ENCODE results near the gene C2orf74. TPM values are rescaled to one million over a fixed set of nuclear protein-coding genes. Genes with fewer than 3 reads are reported as not detected.

Gene C2orf74
- total and polyA plus RNA-seq, 9 of the 15 experiments (the other 6 are each of a cell fraction or from before 2014, with no cell fraction given) = not detected

GRCh38 chr2:61134141-61134540, 27.8 kb upstream of the C2orf74 start:
- 28% methylated on average over 4 of the region's 4 CpGs for WGBS (ENCODE audit: insufficient coverage, low coverage, missing lambda C conversion rate)
- no TSS peak for BruUV-seq (replicated peaks)

More at GRCh38 chr2:61134141-61134540, 27.8 kb upstream of the C2orf74 start:
- intact Hi-C loops (cut with micrococcal nuclease) (loop anchor here (10.0 kb wide), 2 partner anchors 341 to 771 kb away; partner anchors contain the start of genes COMMD1 and USP34), in situ Hi-C loops (cut with MboI) (no loop called here)
- POLR2A ChIA-PET = no interaction called here
- no peak for DNase-seq (ENCODE audit: extremely low read depth in 1 of 4, low spot score in 3 of 4)
- Histone ChIP-seq H3K9me1 (ENCODE audit: control insufficient read depth, insufficient read depth, low read length) (no peaks in the 10 kb centered on the region), H3K79me2 (ENCODE audit: control insufficient read depth, insufficient read depth, low read length) (no peaks in the 10 kb centered on the region), H3K36me3 (ENCODE audit: control insufficient read depth, insufficient read depth, low read length) (no peaks in the 10 kb centered on the region), H3K27ac (ENCODE audit: extremely low read depth, low read depth, low read length) (no peak overlapping the region), H2AFZ (ENCODE audit: low read depth, low read length) (0 out of 2 replicates have a peak overlapping the region, but pooled peaks have one; percentile 33), H3K4me1 (replicated peaks in 1 of 2; ENCODE audit: control insufficient read depth in 2 of 2, insufficient read depth in 2 of 2, low read length in 2 of 2) (no peaks in the 10 kb centered on the region; a peak in 1 of 5 replicates), H3K9ac (ENCODE audit: insufficient read depth in 1 of 2, low read depth in 2 of 2, low read length in 2 of 2) (no peak overlapping the region), H3K9me3 (replicated peaks; ENCODE audit: control insufficient read depth, insufficient read depth, low read depth, low read length) (no peaks in the 10 kb centered on the region), H3K4me2 (ENCODE audit: insufficient read depth, low read length) (no peak overlapping the region), H3K27me3 (ENCODE audit: control insufficient read depth in 2 of 2, insufficient read depth in 2 of 2, low read length in 2 of 2) (no peaks in the 10 kb centered on the region), H3K4me3 (no peak overlapping the region), H4K20me1 (replicated peaks; ENCODE audit: control insufficient read depth, insufficient read depth, low read length) (no peaks in the 10 kb centered on the region)
- no peak for ATAC-seq
- CTCF ChIA-PET (ENCODE audit: low intra/inter-chr PET ratio) = interaction anchor here (1.2 kb wide), 1 partner anchor 9 kb away, joined by 3 read pairs; no protein-coding TSS in a partner anchor
- no peak for FAIRE-seq
- no peak for TF ChIP-seq PTBP1 (IDR thresholded peaks at IDR 0.05; ENCODE audit: low read depth, low read length)
- TF ChIP-seq ZNF212 (CRISPR knock-in tag; IDR thresholded peaks at IDR 0.05) = no peak
- no peak for TF ChIP-seq NR4A1 (CRISPR knock-in tag; IDR thresholded peaks at IDR 0.05)
- no peak for TF ChIP-seq NR4A1 (tag; IDR thresholded peaks at IDR 0.05)
- no peak for TF ChIP-seq CREB1 (IDR thresholded peaks at IDR 0.05)
- TF ChIP-seq CREB1 (CRISPR knock-in tag; IDR thresholded peaks at IDR 0.05) = no peak
- no peak for TF ChIP-seq SRSF7 (optimal IDR thresholded peaks at IDR 0.05; ENCODE audit: low read depth, low read length)
- no peak for TF ChIP-seq MTA2 (IDR thresholded peaks at IDR 0.05; ENCODE audit: low read depth)
- no peak for TF ChIP-seq ZNF511 (CRISPR knock-in tag; IDR thresholded peaks at IDR 0.05)
- no peak for TF ChIP-seq TFAP4 (CRISPR knock-in tag; IDR thresholded peaks at IDR 0.05; ENCODE audit: borderline replicate concordance)
- no peak for TF ChIP-seq NR1H2 (CRISPR knock-in tag; IDR thresholded peaks at IDR 0.05)
- TF ChIP-seq LEF1 (IDR thresholded peaks at IDR 0.05) = no peak
